Neural cell (in vitro differentiated cells): ENCODE results near the gene UACA.

Experiments
- EP300 ChIP-seq: fragments of 450-650 bp; conservative IDR thresholded peaks from 2 replicates; pipeline ENCODE4 v1.6.1; 2014; ENCODE audit warnings: antibody characterized with exemption, mild to moderate bottlenecking, moderate library complexity; ENCODE audit not compliant: poor library complexity, severe bottlenecking
- EZH2 ChIP-seq: fragments of 200-600, 300-800 bp; shearing (Covaris generic), sonication (generic); IDR thresholded peaks from 2 replicates; pipeline ENCODE4 v1.6.1; 2014; ENCODE audit warnings: antibody characterized with exemption, low read length, borderline replicate concordance, mild to moderate bottlenecking; ENCODE audit not compliant: insufficient read depth, poor library complexity, severe bottlenecking
- MXI1 ChIP-seq: fragments of 450-650 bp; conservative IDR thresholded peaks from 2 replicates; pipeline ENCODE4 v1.6.1; 2014; ENCODE audit warnings: antibody characterized with exemption, mild to moderate bottlenecking; ENCODE audit not compliant: poor library complexity, severe bottlenecking
- POLR2AphosphoS5 ChIP-seq: IDR thresholded peaks from 2 replicates; pipeline ENCODE4 v1.6.1; 2012
- RAD21 ChIP-seq: fragments of 450-650 bp; conservative IDR thresholded peaks from 2 replicates; pipeline ENCODE4 v1.6.1; 2014; ENCODE audit warnings: antibody characterized with exemption, mild to moderate bottlenecking, moderate library complexity
- REST ChIP-seq: IDR thresholded peaks from 2 replicates; pipeline ENCODE4 v1.6.1; 2012; ENCODE audit warnings: borderline replicate concordance
- TAF1 ChIP-seq: IDR thresholded peaks from 2 replicates; pipeline ENCODE4 v1.6.1; 2012; ENCODE audit warnings: low read depth
- TF ChIP-seq, protein P1 (sequence below): fragments of 450-650 bp; IDR thresholded peaks from 2 replicates; pipeline ENCODE4 v1.5.1; 2014; ENCODE audit warnings: antibody characterized with exemption, mild to moderate bottlenecking, moderate library complexity; ENCODE audit not compliant: poor library complexity, severe bottlenecking

- TF ChIP-seq, protein P1, sequence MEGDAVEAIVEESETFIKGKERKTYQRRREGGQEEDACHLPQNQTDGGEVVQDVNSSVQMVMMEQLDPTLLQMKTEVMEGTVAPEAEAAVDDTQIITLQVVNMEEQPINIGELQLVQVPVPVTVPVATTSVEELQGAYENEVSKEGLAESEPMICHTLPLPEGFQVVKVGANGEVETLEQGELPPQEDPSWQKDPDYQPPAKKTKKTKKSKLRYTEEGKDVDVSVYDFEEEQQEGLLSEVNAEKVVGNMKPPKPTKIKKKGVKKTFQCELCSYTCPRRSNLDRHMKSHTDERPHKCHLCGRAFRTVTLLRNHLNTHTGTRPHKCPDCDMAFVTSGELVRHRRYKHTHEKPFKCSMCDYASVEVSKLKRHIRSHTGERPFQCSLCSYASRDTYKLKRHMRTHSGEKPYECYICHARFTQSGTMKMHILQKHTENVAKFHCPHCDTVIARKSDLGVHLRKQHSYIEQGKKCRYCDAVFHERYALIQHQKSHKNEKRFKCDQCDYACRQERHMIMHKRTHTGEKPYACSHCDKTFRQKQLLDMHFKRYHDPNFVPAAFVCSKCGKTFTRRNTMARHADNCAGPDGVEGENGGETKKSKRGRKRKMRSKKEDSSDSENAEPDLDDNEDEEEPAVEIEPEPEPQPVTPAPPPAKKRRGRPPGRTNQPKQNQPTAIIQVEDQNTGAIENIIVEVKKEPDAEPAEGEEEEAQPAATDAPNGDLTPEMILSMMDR: peak; percentile 77
- no peak for TF ChIP-seq MXI1
- TF ChIP-seq REST: no peak
- no peak for TF ChIP-seq EP300
- no peak for TF ChIP-seq TAF1
- TF ChIP-seq POLR2AphosphoS5: no peak
- peak; percentile 74 for TF ChIP-seq RAD21
- no peak for TF ChIP-seq EZH2
These were observed 40.9 kb downstream of the UACA start for GRCh38 chr15:70722266-70723121.
